ENCODE results near the gene TBX10. TPM values are rescaled to one million over a fixed set of nuclear protein-coding genes. Genes with fewer than 3 reads are reported as not detected.

The TBX10 gene
- total and polyA plus RNA-seq, 7 donors = 15.8 to 109 (median 60.6) TPM; not detected in 4

GRCh38 chr11:67630228-67630942, 9.2 kb downstream of the TBX10 start:
- TF ChIP-seq EP300 (IDR thresholded peaks at IDR 0.05) (no peak), POLR2AphosphoS5 (IDR thresholded peaks at IDR 0.05) (peak; percentile 76 to 93 (median 78)), CTCF (IDR thresholded peaks at IDR 0.05) (peak; percentile 60 to 80 (median 68)), POLR2A (IDR thresholded peaks at IDR 0.05) (peak in 1 of 2 donors; percentile 64)
- Histone ChIP-seq H3K4me3 (peak overlapping the region; percentile 63 to 78 (median 68)), H3K36me3 (no peaks in the 10 kb centered on the region), H3K4me1 (peaks cover 0 to 29% (median 19%) of the 10 kb centered on the region in 4 donors), H3K9me3 (no peaks in the 10 kb centered on the region), H3K27ac (peak overlapping the region; percentile 95 to 98 (median 97)), H3K27me3 (peaks cover 0 to 5% (median 0%) of the 10 kb centered on the region in 3 donors)
- peak; percentile 99 for DNase-seq
- WGBS, 2 donors = 1% methylated on average over 70 of the region's 70 CpGs
- intact Hi-C loops (cut with DNase I) = loop anchor here (1.0 to 2.0 kb wide), 3 partner anchors 24 to 175 kb away; partner anchors contain the start of gene NDUFV1

GRCh38 chr11:67629386-67630227, 10.0 kb downstream of the TBX10 start, which contains the start of gene NUDT8:
NUDT8 (minus strand) TSS chr11:67629937; CDS start chr11:67629911, 26 bp downstream.
- Histone ChIP-seq H3K27me3 (no peaks in the 10 kb centered on the region), H3K4me1 (peaks cover 0 to 29% (median 19%) of the 10 kb centered on the region in 4 donors), H3K9me3 (no peaks in the 10 kb centered on the region), H3K36me3 (no peaks in the 10 kb centered on the region), H3K4me3 (peak within 1 kb of the TSS; percentile 63 to 78 (median 68)), H3K27ac (peak within 1 kb of the TSS; percentile 95 to 98 (median 97))
- 1% methylated on average over 102 of the region's 102 CpGs for WGBS, 2 donors
- TF ChIP-seq CTCF (IDR thresholded peaks at IDR 0.05) (peak; percentile 67 to 90 (median 86)), POLR2AphosphoS5 (IDR thresholded peaks at IDR 0.05) (peak; percentile 51 to 70 (median 60)), EP300 (IDR thresholded peaks at IDR 0.05) (no peak), POLR2A (IDR thresholded peaks at IDR 0.05) (no peak)
- peak; percentile 93 for DNase-seq
- intact Hi-C loops (cut with DNase I) = loop anchor here (1.0 to 2.0 kb wide), 4 partner anchors 23 to 176 kb away; partner anchors contain the start of gene NDUFV1

GRCh38 chr11:67628710-67629385, 10.7 kb downstream of the TBX10 start:
- TF ChIP-seq POLR2A (IDR thresholded peaks at IDR 0.05) (no peak), EP300 (IDR thresholded peaks at IDR 0.05) (no peak), CTCF (IDR thresholded peaks at IDR 0.05) (no peak), POLR2AphosphoS5 (IDR thresholded peaks at IDR 0.05) (no peak)
- no peaks in the 10 kb centered on the region for H3K36me3 ChIP-seq
- peak; percentile 66 for DNase-seq
- no peaks in the 10 kb centered on the region for H3K9me3 ChIP-seq
- intact Hi-C loops (cut with DNase I) = loop anchor here (2.0 kb wide), 1 partner anchor 44 kb away; no protein-coding TSS in a partner anchor
- H3K4me1 ChIP-seq = peaks cover 0 to 29% (median 19%) of the 10 kb centered on the region in 4 donors
- peak overlapping the region; percentile 95 to 98 (median 97) for H3K27ac ChIP-seq
- 28 to 59% methylated on average over 25 of the region's 25 CpGs for WGBS, 2 donors
- no peaks in the 10 kb centered on the region for H3K27me3 ChIP-seq
- H3K4me3 ChIP-seq = peak overlapping the region; percentile 63 to 78 (median 68)
